HCT116 (cell line): ENCODE measurements around the gene ALDH16A1. TPM values are rescaled to one million over a fixed set of nuclear protein-coding genes. Genes with fewer than 3 reads are reported as not detected.

Experiments
- ATAC-seq: fragments of 200-7000 bp; cut with Tn5 transposase; 2 replicates; pipeline ENCODE4 v1.9.1; 2020; ENCODE audit warnings: mild to moderate bottlenecking, moderate library complexity
- BruUV-seq: library from RNA; stranded (reverse); fragments of 400-500 nt; replicated peaks from 2 replicates; lab custom pipeline; 2021; lab: Mats Ljungman, UMichigan
- CTCF ChIA-PET: fragments of 300-600 bp; sonication (Branson Sonifier 250); formaldehyde crosslinking; loops from one replicate; lab custom pipeline; 2021; ENCODE audit warnings: antibody characterized with exemption; lab: Charles Lee
- POLR2A ChIA-PET: fragments of 300-600, 350-600 bp; sonication (Branson Sonifier 250); formaldehyde crosslinking; loops from one replicate; lab custom pipeline; 2021; ENCODE audit warnings: antibody characterized with exemption; lab: Charles Lee
- RAD21 ChIA-PET, 2 experiments: fragments of 300-600 bp; sonication (Branson Sonifier 250); formaldehyde crosslinking; loops; one replicate each; lab custom pipeline; 2023; ENCODE audit warnings: low total read pairs in 2 of 2; ENCODE audit not compliant: uncharacterized antibody in 2 of 2, unreplicated experiment in 2 of 2, low non-redundant PET in 1 of 2; lab: Charles Lee
- DNase-seq: peaks from one replicate; pipeline ENCODE4 v3.0.0-alpha.2; 2010; ENCODE audit warnings: low read depth, low spot score
- H2AFZ ChIP-seq: fragments of 200-600 bp; shearing (Covaris generic), sonication (generic); 2 replicates; pipeline ENCODE4 v1.6.1; 2017; ENCODE audit warnings: low read depth, mixed run types, mixed read lengths, antibody characterized with exemption, low read length; ENCODE audit not compliant: poor library complexity, severe bottlenecking
- H3K27ac ChIP-seq: 2 replicates; pipeline ENCODE4 v1.5.1; 2012; ENCODE audit warnings: low read depth, low read length
- H3K27me3 ChIP-seq: fragments of 200-600 bp; sonication (generic); 2 replicates; pipeline ENCODE4 v1.6.1; 2016; ENCODE audit warnings: mixed run types, low read length, mixed read lengths; ENCODE audit not compliant: insufficient read depth
- H3K36me3 ChIP-seq, 2 experiments: fragments of 200-500 bp in 1 of 2; fragments of 200-600 bp in 1 of 2; sonication (Bioruptor generic) in 1 of 2; sonication (generic) in 1 of 2; 2 replicates each; pipeline versions ENCODE4 v1.5.1 to v1.6.1; 2014 to 2016; ENCODE audit warnings: low read length in 2 of 2, inconsistent platforms in 1 of 2, mixed read lengths in 1 of 2, mixed run types in 1 of 2; ENCODE audit not compliant: insufficient read depth in 2 of 2, control insufficient read depth in 1 of 2
- H3K4me1 ChIP-seq, 2 experiments: fragments of 200-600 bp in 1 of 2; sonication (generic) in 1 of 2; 2 replicates each; pipeline versions ENCODE4 v1.5.1 to v1.6.1; 2012 to 2017; ENCODE audit warnings: low read length in 2 of 2, inconsistent platforms in 1 of 2, mild to moderate bottlenecking in 1 of 2, mixed read lengths in 1 of 2, mixed run types in 1 of 2, moderate library complexity in 1 of 2; ENCODE audit not compliant: insufficient read depth in 2 of 2, control insufficient read depth in 1 of 2
- H3K4me2 ChIP-seq: fragments of 200-600 bp; sonication (generic); 2 replicates; pipeline ENCODE4 v1.6.1; 2017; ENCODE audit warnings: mixed run types, low read length, mixed read lengths
- H3K4me3 ChIP-seq, 2 experiments: fragments of 200-600 bp in 1 of 2; sonication (generic) in 1 of 2; replicated peaks in 1 of 2; 2 replicates each; pipeline ENCODE4 v1.5.1; 2011 to 2016; ENCODE audit warnings: low read length in 2 of 2, control low read depth in 1 of 2, low read depth in 1 of 2, mild to moderate bottlenecking in 1 of 2, mixed read lengths in 1 of 2, mixed run types in 1 of 2
- H3K79me2 ChIP-seq: fragments of 200-600 bp; sonication (generic); 2 replicates; pipeline ENCODE4 v1.6.1; 2017; ENCODE audit warnings: mild to moderate bottlenecking, mixed run types, low read length, moderate library complexity, mixed read lengths; ENCODE audit not compliant: insufficient read depth
- H3K9ac ChIP-seq: fragments of 200-600 bp; sonication (generic); 2 replicates; pipeline ENCODE4 v1.6.1; 2016; ENCODE audit warnings: low read length, mixed read lengths
- H3K9me2 ChIP-seq: fragments of 200-600 bp; sonication (generic), shearing (Covaris generic); 2 replicates; pipeline ENCODE4 v1.6.1; 2017; ENCODE audit warnings: mixed run types, mild to moderate bottlenecking, moderate library complexity; ENCODE audit not compliant: insufficient read depth
- H3K9me3 ChIP-seq, 2 experiments: fragments of 200-500 bp in 1 of 2; fragments of 200-600 bp in 1 of 2; sonication (Bioruptor generic) in 1 of 2; sonication (generic) in 1 of 2; 2 replicates each; pipeline ENCODE4 v1.6.1; 2014 to 2017; ENCODE audit warnings: low read length in 2 of 2, mixed read lengths in 2 of 2, inconsistent platforms in 1 of 2, low read depth in 1 of 2, mild to moderate bottlenecking in 1 of 2, mixed run types in 1 of 2, moderate library complexity in 1 of 2; ENCODE audit not compliant: control insufficient read depth in 1 of 2, insufficient read depth in 1 of 2
- H4K20me1 ChIP-seq: fragments of 200-600 bp; sonication (generic), shearing (Covaris generic); 2 replicates; pipeline ENCODE4 v1.6.1; 2017; ENCODE audit warnings: mixed run types, mild to moderate bottlenecking, moderate library complexity; ENCODE audit not compliant: insufficient read depth
- ATF3 ChIP-seq: IDR thresholded peaks from 2 replicates; pipeline ENCODE4 v1.6.1; 2012
- CEBPB ChIP-seq: IDR thresholded peaks from 2 replicates; pipeline ENCODE4 v1.6.1; 2012; ENCODE audit warnings: low read depth
- EGR1 ChIP-seq: IDR thresholded peaks from 2 replicates; pipeline ENCODE4 v1.6.1; 2012; ENCODE audit warnings: low read depth
- ELF1 ChIP-seq: IDR thresholded peaks from 2 replicates; pipeline ENCODE4 v1.6.1; 2012; ENCODE audit warnings: low read depth, borderline replicate concordance
- EZH2 ChIP-seq: fragments of 200-600 bp; sonication (generic); IDR thresholded peaks from 2 replicates; pipeline ENCODE4 v1.6.1; 2017; ENCODE audit warnings: antibody characterized with exemption, mixed run types
- JUND ChIP-seq: IDR thresholded peaks from 2 replicates; pipeline ENCODE4 v1.6.1; 2012
- POLR2A ChIP-seq: IDR thresholded peaks from 2 replicates; pipeline ENCODE4 v1.7.0; 2011; ENCODE audit warnings: borderline replicate concordance; ENCODE audit not compliant: insufficient read depth, insufficient read length; ENCODE audit errors: extremely low read depth
- SIN3A ChIP-seq: IDR thresholded peaks from 2 replicates; pipeline ENCODE4 v1.6.1; 2012; ENCODE audit warnings: low read depth
- SP1 ChIP-seq: IDR thresholded peaks from 2 replicates; pipeline ENCODE4 v1.6.1; 2012; ENCODE audit warnings: low read depth
- SRF ChIP-seq: IDR thresholded peaks from 2 replicates; pipeline ENCODE4 v1.6.1; 2012; ENCODE audit warnings: low read depth
- YY1 ChIP-seq: IDR thresholded peaks from 2 replicates; pipeline ENCODE4 v1.6.1; 2011; ENCODE audit warnings: low read length, low read depth, moderate library complexity, mild to moderate bottlenecking; ENCODE audit not compliant: insufficient replicate concordance; ENCODE audit errors: extremely low read depth
- ZNF274 ChIP-seq: fragments of 200-500 bp; sonication (Bioruptor generic); IDR thresholded peaks from 2 replicates; pipeline ENCODE4 v1.6.1; 2014; ENCODE audit warnings: mild to moderate bottlenecking, low read depth, low read length, inconsistent platforms
- intact Hi-C: fragments of 100-400 bp; cut with micrococcal nuclease; formaldehyde crosslinking; loops from 2 replicates; pipeline ENCODE4 v1.10.0; 2022
- total RNA-seq: library from RNA; stranded (reverse); gene quantifications from one replicate; pipeline ENCODE4 v1.2.1, GENCODE V29; 2021; ENCODE audit not compliant: unreplicated experiment
- TF ChIP-seq, protein P1 (sequence below): IDR thresholded peaks from 2 replicates; pipeline ENCODE4 v1.6.1; 2012

The ALDH16A1 gene
- total RNA-seq, 1 experiment from 2014 or later, result 22.8 TPM

- TF ChIP-seq, protein P1, sequence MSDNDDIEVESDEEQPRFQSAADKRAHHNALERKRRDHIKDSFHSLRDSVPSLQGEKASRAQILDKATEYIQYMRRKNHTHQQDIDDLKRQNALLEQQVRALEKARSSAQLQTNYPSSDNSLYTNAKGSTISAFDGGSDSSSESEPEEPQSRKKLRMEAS, result no peak
- no peak for TF ChIP-seq ELF1
- no peak for TF ChIP-seq POLR2A
- TF ChIP-seq SRF, result no peak
Measured at GRCh38 chr19:49491030-49491803, 38.2 kb downstream of the ALDH16A1 start (continued).

DNA sequence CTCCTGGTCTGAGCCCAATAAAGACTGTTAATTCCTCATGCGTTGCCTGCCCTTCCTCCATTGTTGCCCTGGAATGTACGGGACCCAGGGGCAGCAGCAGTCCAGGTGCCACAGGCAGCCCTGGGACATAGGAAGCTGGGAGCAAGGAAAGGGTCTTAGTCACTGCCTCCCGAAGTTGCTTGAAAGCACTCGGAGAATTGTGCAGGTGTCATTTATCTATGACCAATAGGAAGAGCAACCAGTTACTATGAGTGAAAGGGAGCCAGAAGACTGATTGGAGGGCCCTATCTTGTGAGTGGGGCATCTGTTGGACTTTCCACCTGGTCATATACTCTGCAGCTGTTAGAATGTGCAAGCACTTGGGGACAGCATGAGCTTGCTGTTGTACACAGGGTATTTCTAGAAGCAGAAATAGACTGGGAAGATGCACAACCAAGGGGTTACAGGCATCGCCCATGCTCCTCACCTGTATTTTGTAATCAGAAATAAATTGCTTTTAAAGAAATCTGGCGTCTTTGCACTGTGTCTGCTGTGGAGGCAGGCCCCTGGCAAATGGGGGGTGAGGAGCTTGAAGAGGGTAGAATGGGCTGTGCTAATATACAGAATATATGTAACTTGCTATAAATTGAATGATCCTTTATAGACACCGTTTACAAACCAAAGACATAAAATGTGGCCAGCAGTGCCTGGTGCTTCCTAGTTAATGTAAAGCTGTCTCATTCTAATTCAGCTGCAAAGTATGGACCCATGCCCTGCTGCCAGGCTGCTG lies 39.0 kb downstream of the ALDH16A1 start:
- no peak overlapping the region for H2AFZ ChIP-seq
- H3K9me2 ChIP-seq, result no peaks in the 10 kb centered on the region
- ATAC-seq, result no peak
- H3K36me3 ChIP-seq, result peaks cover 21 to 51% of the 10 kb centered on the region in 2 experiments
- ChIA-PET RAD21 (no interaction called here), CTCF (interaction anchor here (1.0 to 1.4 kb wide), 3 partner anchors 18 to 55 kb away, joined by 3 to 5 read pairs (median 3); partner anchors contain the start of gene FLT3LG), POLR2A (interaction anchor here (1.2 to 2.5 kb wide), 6 partner anchors 16 to 130 kb away, joined by 3 to 7 read pairs (median 4); partner anchors contain the start of genes ALDH16A1, FLT3LG, PIH1D1 and TEAD2)
- intact Hi-C loops, result no loop called here
- H4K20me1 ChIP-seq, result peaks cover 19% of the 10 kb centered on the region; the same call in 1 of the 2 replicates
- no peaks in the 10 kb centered on the region for H3K9me3 ChIP-seq
- DNase-seq, result no peak
- H3K4me2 ChIP-seq, result peak overlapping the region; percentile 29; the same call in 1 of the 2 replicates
- H3K9ac ChIP-seq, result peak overlapping the region; percentile 100; the same call in 1 of the 2 replicates
- H3K79me2 ChIP-seq, result peaks cover 51% of the 10 kb centered on the region
- H3K27ac ChIP-seq, result peak overlapping the region; percentile 86
- TF ChIP-seq ATF3 (no peak), SIN3A (0 out of 2 replicates have a peak, but pooled peaks have one; percentile 19), CEBPB (no peak), YY1 (no peak), SP1 (no peak), ZNF274 (no peak), EZH2 (no peak), SRF (no peak), JUND (no peak), EGR1 (no peak)
- TF ChIP-seq, protein P1, result 0 out of 2 replicates have a peak, but pooled peaks have one; percentile 2
- H3K27me3 ChIP-seq, result no peaks in the 10 kb centered on the region
- H3K4me3 ChIP-seq, result no peak overlapping the region
- BruUV-seq, result TSS peak; percentile 3
- peaks cover 14 to 64% of the 10 kb centered on the region in 2 experiments for H3K4me1 ChIP-seq
